Activated naive CD8-positive, alpha-beta T cell treated with anti-CD3 and anti-CD28 coated beads for 36 hours (primary cell): ENCODE data around the gene EXPH5. TPM values are rescaled to one million over a fixed set of nuclear protein-coding genes. Genes with fewer than 3 reads are reported as not detected.

ENCODE experiments used
- DNase-seq: peaks from one replicate; pipeline ENCODE4 v3.0.0; 2021
- H3K27ac Mint-ChIP-seq: one replicate; pipeline ENCODE4 v1.8.0; 2022; ENCODE audit warnings: mild to moderate bottlenecking, moderate library complexity, mixed read lengths
- H3K27me3 Mint-ChIP-seq: one replicate; pipeline ENCODE4 v1.8.0; 2022; ENCODE audit warnings: mild to moderate bottlenecking, mixed read lengths
- H3K36me3 Mint-ChIP-seq: one replicate; pipeline ENCODE4 v1.8.0; 2021; ENCODE audit warnings: mild to moderate bottlenecking, mixed read lengths
- H3K4me1 Mint-ChIP-seq: one replicate; pipeline ENCODE4 v1.8.0; 2021; ENCODE audit warnings: mixed read lengths
- H3K4me3 Mint-ChIP-seq: one replicate; pipeline ENCODE4 v1.8.0; 2022; ENCODE audit warnings: mild to moderate bottlenecking, moderate library complexity, mixed read lengths
- H3K9me3 Mint-ChIP-seq: one replicate; pipeline ENCODE4 v1.8.0; 2022; ENCODE audit warnings: mixed read lengths
- total RNA-seq, 2 experiments: library from RNA; stranded (reverse); gene quantifications; one replicate each; pipeline ENCODE4 v1.2.3, GENCODE V29; 2021

EXPH5 gene
- total RNA-seq, 2 experiments from 2014 or later: 2.5 to 3.1 TPM

GRCh38 chr11:108497317-108498045, 96.1 kb downstream of the EXPH5 start:
- Mint-ChIP-seq H3K36me3 (peaks cover 19% of the 10 kb centered on the region), H3K27ac (peak overlapping the region; percentile 97), H3K4me3 (peak overlapping the region; percentile 90), H3K27me3 (no peaks in the 10 kb centered on the region), H3K4me1 (peaks cover 23% of the 10 kb centered on the region), H3K9me3 (no peaks in the 10 kb centered on the region)
- peak; percentile 78 for DNase-seq

DNA sequence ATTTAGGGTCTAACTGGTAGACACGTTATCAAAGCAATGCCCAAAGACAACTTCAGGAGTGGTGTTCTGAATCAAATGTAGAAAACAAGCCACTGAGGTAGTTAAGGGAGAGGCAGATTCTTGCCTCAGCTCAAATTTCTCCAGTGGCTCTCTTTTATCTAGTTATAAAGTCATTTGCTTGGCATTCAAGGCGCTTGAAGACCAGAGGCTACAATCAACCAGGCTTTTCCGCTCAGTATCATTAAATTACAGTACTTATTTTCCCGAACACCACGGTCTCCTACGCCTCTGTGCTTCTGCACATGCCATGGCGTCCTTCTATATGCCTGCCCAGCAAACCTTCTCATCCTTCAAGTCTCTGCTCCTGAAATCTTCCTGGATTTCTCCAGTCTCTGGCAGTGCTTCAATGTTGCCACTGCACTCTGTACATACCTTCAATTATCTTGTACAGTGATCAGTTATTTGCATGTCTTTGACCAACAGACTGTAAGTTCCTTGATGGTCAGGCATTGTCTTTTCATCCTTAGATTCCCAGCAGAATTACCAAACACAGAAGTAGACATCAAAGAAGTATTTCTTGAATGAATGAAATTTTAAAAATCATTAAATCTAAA, 96.8 kb downstream of the EXPH5 start:
- peaks cover 23% of the 10 kb centered on the region for H3K4me1 Mint-ChIP-seq

DNA sequence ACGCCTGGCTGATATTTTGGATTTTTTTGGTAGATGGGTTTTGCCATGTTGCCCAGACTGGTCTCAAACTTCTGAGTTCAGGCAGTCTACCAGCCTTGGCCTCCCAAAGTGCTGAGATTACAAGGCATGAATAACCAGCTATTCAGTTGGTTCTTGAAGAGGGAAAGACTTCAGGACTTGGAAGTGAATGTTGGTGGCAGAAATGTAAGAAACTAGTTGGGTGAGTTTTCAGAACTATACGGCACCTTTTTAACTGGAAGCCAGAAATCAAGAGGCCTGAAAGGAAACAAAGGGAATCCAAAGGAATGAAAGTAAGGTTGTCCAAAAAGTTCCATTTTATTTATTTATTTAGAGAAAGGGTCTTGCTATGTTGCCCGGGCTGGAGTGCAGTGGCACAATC, 98.2 kb downstream of the EXPH5 start:
- Mint-ChIP-seq H3K4me3 (no peak overlapping the region), H3K9me3 (no peaks in the 10 kb centered on the region), H3K4me1 (peaks cover 23% of the 10 kb centered on the region), H3K27me3 (no peaks in the 10 kb centered on the region), H3K36me3 (peaks cover 22% of the 10 kb centered on the region), H3K27ac (no peak overlapping the region)
- no peak for DNase-seq

More for the DNA sequence above, 96.8 kb downstream of the EXPH5 start:
- Mint-ChIP-seq H3K27ac (peak overlapping the region; percentile 97), H3K36me3 (peaks cover 21% of the 10 kb centered on the region), H3K27me3 (no peaks in the 10 kb centered on the region), H3K9me3 (no peaks in the 10 kb centered on the region), H3K4me3 (peak overlapping the region; percentile 90)
- no peak for DNase-seq

- no peak for DNase-seq
- H3K36me3 Mint-ChIP-seq: peaks cover 24% of the 10 kb centered on the region
- H3K4me3 Mint-ChIP-seq: no peak overlapping the region
- H3K4me1 Mint-ChIP-seq: peaks cover 23% of the 10 kb centered on the region
- no peaks in the 10 kb centered on the region for H3K9me3 Mint-ChIP-seq
- no peaks in the 10 kb centered on the region for H3K27me3 Mint-ChIP-seq
- no peak overlapping the region for H3K27ac Mint-ChIP-seq
Measured at GRCh38 chr11:108494182-108494581, 99.4 kb downstream of the EXPH5 start.

GRCh38 chr11:108491936-108492335, 101.6 kb downstream of the EXPH5 start:
- Mint-ChIP-seq H3K27ac (no peak overlapping the region), H3K27me3 (no peaks in the 10 kb centered on the region), H3K36me3 (peaks cover 40% of the 10 kb centered on the region), H3K9me3 (no peaks in the 10 kb centered on the region), H3K4me3 (no peak overlapping the region), H3K4me1 (peaks cover 13% of the 10 kb centered on the region)
- DNase-seq: no peak

GRCh38 chr11:108486828-108487227, 106.7 kb downstream of the EXPH5 start:
- DNase-seq: no peak
- Mint-ChIP-seq H3K36me3 (peaks cover 43% of the 10 kb centered on the region), H3K4me3 (no peak overlapping the region), H3K27ac (no peak overlapping the region), H3K4me1 (no peaks in the 10 kb centered on the region), H3K9me3 (no peaks in the 10 kb centered on the region), H3K27me3 (no peaks in the 10 kb centered on the region)

DNA sequence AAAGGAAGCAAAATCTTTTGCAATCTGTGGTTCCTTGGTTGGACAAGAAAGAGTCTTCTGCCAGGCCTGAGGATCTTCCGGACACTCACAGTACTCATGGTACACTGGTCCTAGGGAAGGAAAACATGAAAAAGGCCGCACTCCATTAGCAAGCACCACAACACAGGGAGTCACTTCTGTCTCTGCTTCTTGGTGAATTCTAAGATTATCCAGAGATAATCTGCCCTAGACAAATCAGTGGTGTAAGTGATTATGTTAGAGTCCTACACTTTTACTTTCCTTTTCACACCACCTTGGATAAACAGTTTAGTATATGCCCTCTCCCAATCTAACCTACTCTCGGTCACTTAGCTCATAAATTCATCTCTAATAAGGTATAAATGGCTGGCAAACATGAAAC, 107.2 kb downstream of the EXPH5 start:
- Mint-ChIP-seq H3K4me3 (no peak overlapping the region), H3K9me3 (no peaks in the 10 kb centered on the region), H3K27ac (no peak overlapping the region), H3K36me3 (peaks cover 42% of the 10 kb centered on the region), H3K27me3 (no peaks in the 10 kb centered on the region), H3K4me1 (no peaks in the 10 kb centered on the region)
- DNase-seq: no peak

GRCh38 chr11:108483163-108483562, 110.4 kb downstream of the EXPH5 start:
- Mint-ChIP-seq H3K4me3 (no peak overlapping the region), H3K9me3 (no peaks in the 10 kb centered on the region), H3K36me3 (peaks cover 34% of the 10 kb centered on the region), H3K27me3 (no peaks in the 10 kb centered on the region), H3K27ac (no peak overlapping the region), H3K4me1 (no peaks in the 10 kb centered on the region)
- DNase-seq: no peak

GRCh38 chr11:108474664-108475463, 118.7 kb downstream of the EXPH5 start:
- Mint-ChIP-seq H3K4me1 (no peaks in the 10 kb centered on the region), H3K27me3 (no peaks in the 10 kb centered on the region), H3K36me3 (peaks cover 12% of the 10 kb centered on the region), H3K27ac (no peak overlapping the region), H3K9me3 (no peaks in the 10 kb centered on the region), H3K4me3 (no peak overlapping the region)
- DNase-seq: no peak

DNA sequence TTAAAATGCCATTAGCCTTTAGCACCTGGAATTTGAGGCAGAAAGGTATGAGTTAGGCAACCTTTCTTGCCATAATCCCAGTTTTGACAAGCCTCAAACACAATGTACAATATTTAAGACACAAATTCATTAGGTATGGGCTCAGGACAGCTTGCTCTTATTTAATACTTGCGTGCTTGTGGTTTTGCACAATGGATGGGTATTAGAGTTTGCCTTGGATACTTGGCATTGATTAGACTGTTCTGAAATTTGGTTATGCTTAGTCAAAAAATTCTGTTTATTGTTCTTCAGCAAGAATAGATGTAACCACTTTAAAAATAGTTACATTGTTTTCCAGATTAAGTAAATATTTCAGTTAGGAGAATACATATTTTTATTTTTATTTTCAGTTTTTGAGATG, 120.9 kb downstream of the EXPH5 start:
- no peak overlapping the region for H3K27ac Mint-ChIP-seq
- no peaks in the 10 kb centered on the region for H3K9me3 Mint-ChIP-seq
- H3K4me3 Mint-ChIP-seq: no peak overlapping the region
- no peak for DNase-seq
- H3K4me1 Mint-ChIP-seq: no peaks in the 10 kb centered on the region
- no peaks in the 10 kb centered on the region for H3K27me3 Mint-ChIP-seq
- H3K36me3 Mint-ChIP-seq: peaks cover 12% of the 10 kb centered on the region

GRCh38 chr11:108468478-108468864, 125.1 kb downstream of the EXPH5 start:
- Mint-ChIP-seq H3K27me3 (no peaks in the 10 kb centered on the region), H3K36me3 (peaks cover 8% of the 10 kb centered on the region), H3K4me1 (peaks cover 2% of the 10 kb centered on the region), H3K27ac (peak overlapping the region; percentile 100), H3K9me3 (no peaks in the 10 kb centered on the region), H3K4me3 (no peak overlapping the region)
- DNase-seq: no peak

DNA sequence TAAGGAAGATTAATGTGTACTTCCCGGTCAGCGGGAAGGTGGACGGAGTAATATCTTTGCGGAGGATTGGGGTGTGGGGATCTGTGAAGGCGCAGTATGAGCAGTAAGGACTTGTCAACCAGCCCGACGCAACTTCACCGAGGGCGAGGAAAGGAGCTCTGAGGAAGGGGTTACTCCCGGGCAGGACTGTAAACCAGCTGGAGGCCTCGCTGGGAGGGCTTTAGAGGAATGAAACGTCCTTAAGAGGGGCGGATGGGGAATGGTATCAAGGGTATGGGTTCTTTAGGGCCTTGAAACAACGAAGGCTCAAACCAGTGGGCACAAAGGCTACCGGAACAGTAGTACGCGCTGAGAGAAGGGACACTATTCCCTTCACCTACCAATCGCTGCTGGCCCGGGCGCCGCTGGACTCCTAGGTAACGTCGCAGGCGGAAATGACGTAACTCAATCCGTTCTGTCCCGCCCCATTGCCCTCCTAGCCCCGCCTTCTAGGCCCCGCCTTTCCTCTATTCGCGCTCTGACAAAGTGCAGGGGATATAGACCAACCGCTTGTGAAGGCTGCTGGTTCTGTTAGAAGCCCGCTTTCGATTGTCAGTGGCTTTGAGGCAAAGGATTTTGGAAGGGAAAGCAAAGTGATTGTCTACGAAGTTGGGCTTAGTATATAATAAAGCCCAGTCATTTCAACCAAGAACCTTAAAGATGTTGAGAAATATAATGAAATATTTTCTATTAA, 126.3 kb downstream of the EXPH5 start, which contains the start of gene C11orf65:
TSS of gene C11orf65 (minus strand) at position 439 of the 733 bp plus-strand sequence. CDS start 5,970 bp downstream, outside the sequence.
- Mint-ChIP-seq H3K27me3 (no peaks in the 10 kb centered on the region), H3K36me3 (peaks cover 8% of the 10 kb centered on the region), H3K4me3 (peak within 1 kb of the TSS; percentile 99), H3K9me3 (no peaks in the 10 kb centered on the region), H3K27ac (peak within 1 kb of the TSS; percentile 100), H3K4me1 (peaks cover 2% of the 10 kb centered on the region)
- DNase-seq: peak; percentile 94

DNA sequence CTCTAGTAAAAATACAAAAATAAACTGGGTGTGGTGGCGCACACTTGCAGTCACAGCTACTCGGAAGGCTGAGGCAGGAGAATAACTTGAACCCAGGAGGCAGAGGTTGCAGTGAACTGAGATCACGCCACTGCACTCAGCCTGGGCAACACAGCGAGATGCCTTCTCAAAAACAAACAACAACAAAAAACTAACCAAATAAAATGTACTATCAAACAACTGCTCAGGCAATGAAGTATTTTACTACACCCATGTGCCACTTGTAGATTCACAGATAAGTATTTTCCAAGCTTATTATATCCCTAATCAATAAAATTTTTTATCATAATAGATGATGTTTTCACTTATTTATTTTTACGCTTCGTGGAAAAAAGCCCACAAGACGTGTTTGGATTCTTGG, 127.2 kb downstream of the EXPH5 start:
- no peak for DNase-seq
- Mint-ChIP-seq H3K9me3 (no peaks in the 10 kb centered on the region), H3K4me3 (peak overlapping the region; percentile 99), H3K27ac (peak overlapping the region; percentile 100), H3K4me1 (peaks cover 2% of the 10 kb centered on the region), H3K36me3 (peaks cover 7% of the 10 kb centered on the region), H3K27me3 (no peaks in the 10 kb centered on the region)
